HG03045 (cell line): ENCODE data around the gene THRSP.
"Not testable (repeated sequence)": the region's sequence is repeated elsewhere in the genome, so short reads cannot be mapped to it uniquely, and the experiment has no call there.

Source experiments
- ATAC-seq: cut with Tn5 transposase; IDR thresholded peaks from one replicate; pipeline ENCODE4 v1.9.1; 2021; ENCODE audit warnings: mild to moderate bottlenecking, moderate library complexity; ENCODE audit not compliant: unreplicated experiment

THRSP gene

GRCh38 chr11:78038697-78039313 is 24.9 kb upstream of the THRSP start:
- ATAC-seq = no peak

- no peak for ATAC-seq
Measured at GRCh38 chr11:78039391-78039918, 24.2 kb upstream of the THRSP start.

- no peak for ATAC-seq
Measured at GRCh38 chr11:78039919-78040671, 23.6 kb upstream of the THRSP start.

GRCh38 chr11:78040691-78041379 is 22.8 kb upstream of the THRSP start:
- no peak for ATAC-seq

GRCh38 chr11:78041380-78041719 is 22.3 kb upstream of the THRSP start:
- ATAC-seq = not testable (repeated sequence)

- ATAC-seq = no peak
Measured at GRCh38 chr11:78041843-78042440, 21.7 kb upstream of the THRSP start.

GRCh38 chr11:78044706-78045105 is 19.0 kb upstream of the THRSP start:
- ATAC-seq = no peak

GRCh38 chr11:78045851-78046485 is 17.7 kb upstream of the THRSP start:
- ATAC-seq = no peak

- ATAC-seq = no peak
Measured at GRCh38 chr11:78046486-78046854, 17.2 kb upstream of the THRSP start.

- no peak for ATAC-seq
Measured at GRCh38 chr11:78048561-78048960, 15.1 kb upstream of the THRSP start.

GRCh38 chr11:78049348-78049747 is 14.3 kb upstream of the THRSP start:
- ATAC-seq = no peak

- ATAC-seq = no peak
Measured at GRCh38 chr11:78050964-78051831, 12.5 kb upstream of the THRSP start.

GRCh38 chr11:78054971-78055370 is 8.7 kb upstream of the THRSP start:
- no peak for ATAC-seq

- ATAC-seq = no peak
Measured at GRCh38 chr11:78056093-78056492, 7.6 kb upstream of the THRSP start.

GRCh38 chr11:78057462-78058055 is 6.1 kb upstream of the THRSP start:
- no peak for ATAC-seq

- not testable (repeated sequence) for ATAC-seq
Measured at GRCh38 chr11:78059749-78060328, 3.8 kb upstream of the THRSP start.

- ATAC-seq = no peak
Measured at GRCh38 chr11:78060533-78060932, 3.1 kb upstream of the THRSP start.

GRCh38 chr11:78061088-78061920 is 2.4 kb upstream of the THRSP start:
- ATAC-seq = no peak
